ENCODE data around the gene CDH4.

CDH4 gene

GRCh38 chr20:61311656-61312387 is 59.8 kb downstream of the CDH4 start:
- H3K4me1 ChIP-seq (ENCODE audit: control insufficient read depth, insufficient read depth, low read length, poor library complexity, severe bottlenecking): peaks cover 8% of the 10 kb centered on the region
- H3K9me3 ChIP-seq (ENCODE audit: control insufficient read depth, low read length): no peaks in the 10 kb centered on the region
- no peaks in the 10 kb centered on the region for H3K36me3 ChIP-seq (ENCODE audit: control insufficient read depth, insufficient read depth, low read length)
- 92 to 95% methylated on average over 13 of the region's 13 CpGs for WGBS, 2 experiments (ENCODE audit: insufficient coverage in 2 of 2)
- H3K4me3 ChIP-seq (ENCODE audit: extremely low read depth, insufficient read depth, low read length, poor library complexity, severe bottlenecking): no peak overlapping the region
- H3K27ac ChIP-seq (ENCODE audit: low read depth, low read length, severe bottlenecking): no peak overlapping the region

- H3K36me3 ChIP-seq (ENCODE audit: control insufficient read depth, insufficient read depth, low read length): no peaks in the 10 kb centered on the region
- 83 to 85% methylated on average over 10 to 12 of the region's 13 CpGs for WGBS, 2 experiments (ENCODE audit: insufficient coverage in 2 of 2)
- no peak overlapping the region for H3K4me3 ChIP-seq (ENCODE audit: extremely low read depth, insufficient read depth, low read length, poor library complexity, severe bottlenecking)
- H3K4me1 ChIP-seq (ENCODE audit: control insufficient read depth, insufficient read depth, low read length, poor library complexity, severe bottlenecking): peaks cover 8% of the 10 kb centered on the region
- no peak overlapping the region for H3K27ac ChIP-seq (ENCODE audit: low read depth, low read length, severe bottlenecking)
- no peaks in the 10 kb centered on the region for H3K9me3 ChIP-seq (ENCODE audit: control insufficient read depth, low read length)
Observed at GRCh38 chr20:61312925-61313324, 60.9 kb downstream of the CDH4 start.

GRCh38 chr20:61313396-61313795 is 61.3 kb downstream of the CDH4 start:
- H3K27ac ChIP-seq (ENCODE audit: low read depth, low read length, severe bottlenecking): no peak overlapping the region
- H3K36me3 ChIP-seq (ENCODE audit: control insufficient read depth, insufficient read depth, low read length): no peaks in the 10 kb centered on the region
- H3K4me1 ChIP-seq (ENCODE audit: control insufficient read depth, insufficient read depth, low read length, poor library complexity, severe bottlenecking): peaks cover 8% of the 10 kb centered on the region
- WGBS, 2 experiments (ENCODE audit: insufficient coverage in 2 of 2): 89 to 93% methylated on average over 9 to 10 of the region's 11 CpGs
- H3K9me3 ChIP-seq (ENCODE audit: control insufficient read depth, low read length): no peaks in the 10 kb centered on the region
- no peak overlapping the region for H3K4me3 ChIP-seq (ENCODE audit: extremely low read depth, insufficient read depth, low read length, poor library complexity, severe bottlenecking)

- H3K4me3 ChIP-seq (ENCODE audit: extremely low read depth, insufficient read depth, low read length, poor library complexity, severe bottlenecking): no peak overlapping the region
- 89 to 97% methylated on average over 12 to 17 of the region's 17 CpGs for WGBS, 2 experiments (ENCODE audit: insufficient coverage in 2 of 2)
- H3K4me1 ChIP-seq (ENCODE audit: control insufficient read depth, insufficient read depth, low read length, poor library complexity, severe bottlenecking): peaks cover 4% of the 10 kb centered on the region
- H3K27ac ChIP-seq (ENCODE audit: low read depth, low read length, severe bottlenecking): no peak overlapping the region
- no peaks in the 10 kb centered on the region for H3K9me3 ChIP-seq (ENCODE audit: control insufficient read depth, low read length)
- H3K36me3 ChIP-seq (ENCODE audit: control insufficient read depth, insufficient read depth, low read length): no peaks in the 10 kb centered on the region
Observed at GRCh38 chr20:61314326-61315010, 62.4 kb downstream of the CDH4 start.

GRCh38 chr20:61315319-61315718 is 63.3 kb downstream of the CDH4 start:
- no peaks in the 10 kb centered on the region for H3K9me3 ChIP-seq (ENCODE audit: control insufficient read depth, low read length)
- 96 to 97% methylated on average over 6 of the region's 9 CpGs for WGBS, 2 experiments (ENCODE audit: insufficient coverage in 2 of 2)
- peaks cover 4% of the 10 kb centered on the region for H3K4me1 ChIP-seq (ENCODE audit: control insufficient read depth, insufficient read depth, low read length, poor library complexity, severe bottlenecking)
- no peak overlapping the region for H3K27ac ChIP-seq (ENCODE audit: low read depth, low read length, severe bottlenecking)
- H3K4me3 ChIP-seq (ENCODE audit: extremely low read depth, insufficient read depth, low read length, poor library complexity, severe bottlenecking): no peak overlapping the region
- H3K36me3 ChIP-seq (ENCODE audit: control insufficient read depth, insufficient read depth, low read length): no peaks in the 10 kb centered on the region

GRCh38 chr20:61316346-61316745 is 64.3 kb downstream of the CDH4 start:
- 88 to 96% methylated on average over 7 to 8 of the region's 10 CpGs for WGBS, 2 experiments (ENCODE audit: insufficient coverage in 2 of 2)

GRCh38 chr20:61317966-61318530 is 66.0 kb downstream of the CDH4 start:
- H3K27ac ChIP-seq (ENCODE audit: low read depth, low read length, severe bottlenecking): no peak overlapping the region
- H3K9me3 ChIP-seq (ENCODE audit: control insufficient read depth, low read length): no peaks in the 10 kb centered on the region
- H3K36me3 ChIP-seq (ENCODE audit: control insufficient read depth, insufficient read depth, low read length): no peaks in the 10 kb centered on the region
- peaks cover 4% of the 10 kb centered on the region for H3K4me1 ChIP-seq (ENCODE audit: control insufficient read depth, insufficient read depth, low read length, poor library complexity, severe bottlenecking)
- H3K4me3 ChIP-seq (ENCODE audit: extremely low read depth, insufficient read depth, low read length, poor library complexity, severe bottlenecking): no peak overlapping the region
- 85 to 96% methylated on average over 10 to 12 of the region's 12 CpGs for WGBS, 2 experiments (ENCODE audit: insufficient coverage in 2 of 2)

More at GRCh38 chr20:61316346-61316745, 64.3 kb downstream of the CDH4 start:
- Histone ChIP-seq H3K36me3 (ENCODE audit: control insufficient read depth, insufficient read depth, low read length) (no peaks in the 10 kb centered on the region), H3K4me3 (ENCODE audit: extremely low read depth, insufficient read depth, low read length, poor library complexity, severe bottlenecking) (no peak overlapping the region), H3K9me3 (ENCODE audit: control insufficient read depth, low read length) (no peaks in the 10 kb centered on the region), H3K4me1 (ENCODE audit: control insufficient read depth, insufficient read depth, low read length, poor library complexity, severe bottlenecking) (peaks cover 4% of the 10 kb centered on the region), H3K27ac (ENCODE audit: low read depth, low read length, severe bottlenecking) (no peak overlapping the region)

- Histone ChIP-seq H3K9me3 (ENCODE audit: control insufficient read depth, low read length) (no peaks in the 10 kb centered on the region), H3K4me3 (ENCODE audit: extremely low read depth, insufficient read depth, low read length, poor library complexity, severe bottlenecking) (no peak overlapping the region), H3K27ac (ENCODE audit: low read depth, low read length, severe bottlenecking) (no peak overlapping the region), H3K36me3 (ENCODE audit: control insufficient read depth, insufficient read depth, low read length) (no peaks in the 10 kb centered on the region), H3K4me1 (ENCODE audit: control insufficient read depth, insufficient read depth, low read length, poor library complexity, severe bottlenecking) (peaks cover 2% of the 10 kb centered on the region)
- WGBS, 2 experiments (ENCODE audit: insufficient coverage in 2 of 2): 86 to 89% methylated on average over 16 to 19 of the region's 21 CpGs
Observed at GRCh38 chr20:61320691-61321425, 68.8 kb downstream of the CDH4 start.

GRCh38 chr20:61321481-61321880 is 69.4 kb downstream of the CDH4 start:
- 89 to 96% methylated on average over 12 of the region's 13 CpGs for WGBS, 2 experiments (ENCODE audit: insufficient coverage in 2 of 2)
- Histone ChIP-seq H3K4me1 (ENCODE audit: control insufficient read depth, insufficient read depth, low read length, poor library complexity, severe bottlenecking) (no peaks in the 10 kb centered on the region), H3K9me3 (ENCODE audit: control insufficient read depth, low read length) (no peaks in the 10 kb centered on the region), H3K4me3 (ENCODE audit: extremely low read depth, insufficient read depth, low read length, poor library complexity, severe bottlenecking) (no peak overlapping the region), H3K36me3 (ENCODE audit: control insufficient read depth, insufficient read depth, low read length) (no peaks in the 10 kb centered on the region), H3K27ac (ENCODE audit: low read depth, low read length, severe bottlenecking) (no peak overlapping the region)

- 79 to 88% methylated on average over 7 to 10 of the region's 14 CpGs for WGBS, 2 experiments (ENCODE audit: insufficient coverage in 2 of 2)
- Histone ChIP-seq H3K4me3 (ENCODE audit: extremely low read depth, insufficient read depth, low read length, poor library complexity, severe bottlenecking) (no peak overlapping the region), H3K9me3 (ENCODE audit: control insufficient read depth, low read length) (no peaks in the 10 kb centered on the region), H3K36me3 (ENCODE audit: control insufficient read depth, insufficient read depth, low read length) (no peaks in the 10 kb centered on the region), H3K4me1 (ENCODE audit: control insufficient read depth, insufficient read depth, low read length, poor library complexity, severe bottlenecking) (no peaks in the 10 kb centered on the region), H3K27ac (ENCODE audit: low read depth, low read length, severe bottlenecking) (no peak overlapping the region)
Observed at GRCh38 chr20:61322151-61322865, 70.2 kb downstream of the CDH4 start.

All from mesodermal cell (in vitro differentiated cells).